ENCODE data around the gene ALDH16A1. TPM values are rescaled to one million over a fixed set of nuclear protein-coding genes. Genes with fewer than 3 reads are reported as not detected.

Gene ALDH16A1
- total RNA-seq, 1 experiment from 2014 or later: 40.9 TPM

- Histone ChIP-seq H4K20me1 (ENCODE audit: insufficient read depth) (peaks cover 52% of the 10 kb centered on the region), H2AFZ (no peak overlapping the region), H3K4me1 (replicated peaks; ENCODE audit: insufficient read depth) (peaks cover 25% of the 10 kb centered on the region), H3K4me3 (peak overlapping the region; percentile 96; the same call in 1 of the 2 replicates), H3K27me3 (ENCODE audit: insufficient read depth, low read depth) (no peaks in the 10 kb centered on the region), H3F3A (ENCODE audit: insufficient read depth, low read depth) (peaks cover 79% of the 10 kb centered on the region), H3K79me2 (ENCODE audit: low read depth) (peaks cover 60% of the 10 kb centered on the region), H3K9me2 (ENCODE audit: insufficient read depth) (no peaks in the 10 kb centered on the region), H3K27ac (peak overlapping the region; percentile 91), H3K36me3 (ENCODE audit: low read depth) (peaks cover 51% of the 10 kb centered on the region), H3K4me2 (peak overlapping the region; percentile 95), H3K9me3 (ENCODE audit: insufficient read depth, low read depth) (no peaks in the 10 kb centered on the region)
- intact Hi-C loops (cut with micrococcal nuclease; ENCODE audit: unreplicated experiment): no loop called here
- no peak for TF ChIP-seq CTCF (conservative IDR thresholded peaks at IDR 0.05)
- no peak for TF ChIP-seq EZH2 (IDR thresholded peaks at IDR 0.05; ENCODE audit: low read depth)
- CTCF ChIA-PET: no interaction called here
- POLR2A ChIA-PET (ENCODE audit: unreplicated experiment): no interaction called here
- no peak for DNase-seq
- no TSS peak for BruUV-seq (replicated peaks)
Measured at GRCh38 chr19:49490287-49491029, 37.4 kb downstream of the ALDH16A1 start.

DNA sequence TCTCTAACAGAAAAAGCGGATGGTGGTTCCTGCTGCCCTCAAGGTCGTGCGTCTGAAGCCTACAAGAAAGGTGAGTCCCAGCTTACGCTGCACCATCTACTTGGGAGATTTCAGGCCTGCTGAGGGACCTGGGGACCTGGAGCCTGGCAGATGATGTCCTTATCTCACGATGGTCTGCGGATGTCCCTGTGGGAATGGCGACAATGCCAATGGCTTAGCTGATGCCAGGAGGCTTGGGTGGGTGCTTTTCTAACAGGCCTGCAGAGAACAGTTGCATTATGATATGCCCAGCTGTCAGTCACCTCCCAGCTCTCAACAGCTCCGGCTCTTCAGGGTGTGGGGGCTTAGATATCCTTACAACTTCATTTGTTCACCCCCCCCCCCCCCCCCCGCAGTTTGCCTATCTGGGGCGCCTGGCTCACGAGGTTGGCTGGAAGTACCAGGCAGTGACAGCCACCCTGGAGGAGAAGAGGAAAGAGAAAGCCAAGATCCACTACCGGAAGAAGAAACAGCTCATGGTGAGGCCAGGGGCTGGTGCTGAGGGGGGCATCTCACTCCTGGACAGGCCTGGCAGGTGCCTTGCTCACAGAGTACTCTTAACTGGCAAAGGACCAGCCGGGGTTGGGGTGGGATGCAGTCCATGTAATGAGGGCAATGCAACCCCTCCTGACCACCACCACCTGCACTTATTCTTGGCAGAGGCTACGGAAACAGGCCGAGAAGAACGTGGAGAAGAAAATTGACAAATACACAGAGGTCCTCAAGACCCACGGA, 38.2 kb downstream of the ALDH16A1 start:
- H3K4me1 ChIP-seq (replicated peaks; ENCODE audit: insufficient read depth): peaks cover 23% of the 10 kb centered on the region
- BruUV-seq (replicated peaks): no TSS peak
- no peak overlapping the region for H3K4me3 ChIP-seq
- no peaks in the 10 kb centered on the region for H3K9me3 ChIP-seq (ENCODE audit: insufficient read depth, low read depth)
- ChIA-PET POLR2A (ENCODE audit: unreplicated experiment) (no interaction called here), CTCF (no interaction called here)
- peak overlapping the region; percentile 91 for H3K27ac ChIP-seq
- peaks cover 83% of the 10 kb centered on the region for H3F3A ChIP-seq (ENCODE audit: insufficient read depth, low read depth)
- no peak overlapping the region for H2AFZ ChIP-seq
- intact Hi-C loops (cut with micrococcal nuclease; ENCODE audit: unreplicated experiment): no loop called here
- DNase-seq: no peak
- H3K9me2 ChIP-seq (ENCODE audit: insufficient read depth): no peaks in the 10 kb centered on the region
- H4K20me1 ChIP-seq (ENCODE audit: insufficient read depth): peaks cover 52% of the 10 kb centered on the region
- 0 out of 2 replicates have a peak overlapping the region, but pooled peaks have one; percentile 95 for H3K4me2 ChIP-seq
- no peak for TF ChIP-seq EZH2 (IDR thresholded peaks at IDR 0.05; ENCODE audit: low read depth)
- peaks cover 58% of the 10 kb centered on the region for H3K79me2 ChIP-seq (ENCODE audit: low read depth)
- H3K27me3 ChIP-seq (ENCODE audit: insufficient read depth, low read depth): no peaks in the 10 kb centered on the region
- H3K36me3 ChIP-seq (ENCODE audit: low read depth): peaks cover 51% of the 10 kb centered on the region

GRCh38 chr19:49491804-49492572, 39.0 kb downstream of the ALDH16A1 start:
- Histone ChIP-seq H3F3A (ENCODE audit: insufficient read depth, low read depth) (peaks cover 87% of the 10 kb centered on the region), H3K27ac (0 out of 2 replicates have a peak overlapping the region, but pooled peaks have one; percentile 39), H3K9me2 (ENCODE audit: insufficient read depth) (no peaks in the 10 kb centered on the region), H2AFZ (no peak overlapping the region), H3K4me1 (replicated peaks; ENCODE audit: insufficient read depth) (peaks cover 18% of the 10 kb centered on the region), H3K4me3 (no peak overlapping the region), H3K27me3 (ENCODE audit: insufficient read depth, low read depth) (no peaks in the 10 kb centered on the region), H3K36me3 (ENCODE audit: low read depth) (peaks cover 55% of the 10 kb centered on the region), H3K4me2 (no peak overlapping the region), H4K20me1 (ENCODE audit: insufficient read depth) (peaks cover 52% of the 10 kb centered on the region), H3K9me3 (ENCODE audit: insufficient read depth, low read depth) (no peaks in the 10 kb centered on the region), H3K79me2 (ENCODE audit: low read depth) (peaks cover 60% of the 10 kb centered on the region)
- CTCF ChIA-PET: no interaction called here
- no peak for TF ChIP-seq EZH2 (IDR thresholded peaks at IDR 0.05; ENCODE audit: low read depth)
- TF ChIP-seq CTCF (conservative IDR thresholded peaks at IDR 0.05): no peak; the same call in 1 of the 2 replicates
- POLR2A ChIA-PET (ENCODE audit: unreplicated experiment): interaction anchor here (0.5 to 0.6 kb wide), 2 partner anchors 181 to 377 kb away, joined by 3 to 4 read pairs; no protein-coding TSS in a partner anchor
- intact Hi-C loops (cut with micrococcal nuclease; ENCODE audit: unreplicated experiment): no loop called here
- BruUV-seq (replicated peaks): no TSS peak
- DNase-seq: no peak
